GM12878 (cell line): Measurements from ENCODE around the gene TBCE. TPM values are rescaled to one million over a fixed set of nuclear protein-coding genes. Genes with fewer than 3 reads are reported as not detected.
"Not testable (repeated sequence)": the region's sequence is repeated elsewhere in the genome, so short reads cannot be mapped to it uniquely, and the experiment has no call there.

Experiments
- ATAC-seq: fragments of 200-7000 bp; cut with Tn5 transposase; 3 replicates; pipeline ENCODE4 v1.9.1; 2020; ENCODE audit warnings: mild to moderate bottlenecking, moderate library complexity
- BruUV-seq: library from RNA; stranded (reverse); fragments of 400-500 nt; replicated peaks from 2 replicates; lab custom pipeline; 2021; lab: Mats Ljungman, UMichigan
- CTCF ChIA-PET: fragments of 300-600 bp; sonication (Branson Sonifier 250); formaldehyde crosslinking; extraction: SDS; loops from one replicate; lab custom pipeline; 2021; ENCODE audit warnings: inconsistent platforms; lab: Yijun Ruan, JAX
- POLR2A ChIA-PET: fragments of 350-600 bp; formaldehyde crosslinking; extraction: SDS; loops from one replicate; lab custom pipeline; 2021; ENCODE audit warnings: inconsistent platforms; lab: Charles Lee
- RAD21 ChIA-PET: fragments of 300-600 bp; sonication (Branson Sonifier 250); formaldehyde crosslinking; loops from one replicate; lab custom pipeline; 2023; ENCODE audit warnings: antibody characterized with exemption; ENCODE audit not compliant: unreplicated experiment; lab: Charles Lee
- SMC1A ChIA-PET: fragments of 300-600 bp; sonication (Branson Sonifier 250); formaldehyde crosslinking; loops from one replicate; lab custom pipeline; 2023; ENCODE audit not compliant: unreplicated experiment, uncharacterized antibody; lab: Charles Lee
- DNase-seq: peaks from one replicate; pipeline ENCODE4 v3.0.0-alpha.2; 2011; ENCODE audit warnings: low read depth, low spot score
- FAIRE-seq: peaks from 3 replicates; lab custom pipeline; 2011; peaks lifted over from hg19 to GRCh38; lab: Jason Lieb, UNC
- H2AFZ ChIP-seq: 2 replicates; pipeline ENCODE4 v1.6.0; 2011; ENCODE audit warnings: low read depth, low read length, control low read depth; ENCODE audit not compliant: control insufficient read depth
- H3K27ac ChIP-seq: 2 replicates; pipeline ENCODE4 v1.5.1; 2011; ENCODE audit warnings: control low read depth; ENCODE audit not compliant: control insufficient read depth, insufficient read depth
- H3K27me3 ChIP-seq, 2 experiments: replicated peaks in 1 of 2; 2 replicates each; pipeline versions ENCODE4 v1.6.0 to v1.6.1; 2011; ENCODE audit warnings: low read length in 1 of 2; ENCODE audit not compliant: control insufficient read depth in 2 of 2, insufficient read depth in 2 of 2
- H3K36me3 ChIP-seq, 2 experiments: 2 replicates each; pipeline ENCODE4 v1.5.1; 2011; ENCODE audit warnings: low read length in 1 of 2; ENCODE audit not compliant: control insufficient read depth in 2 of 2, insufficient read depth in 2 of 2
- H3K4me1 ChIP-seq: 2 replicates; pipeline ENCODE4 v1.6.1; 2011; ENCODE audit warnings: mild to moderate bottlenecking, low read length, moderate library complexity, mixed read lengths; ENCODE audit not compliant: control insufficient read depth, insufficient read depth
- H3K4me2 ChIP-seq: 2 replicates; pipeline ENCODE4 v1.6.0; 2011; ENCODE audit warnings: control low read depth; ENCODE audit not compliant: control insufficient read depth, insufficient read depth
- H3K4me3 ChIP-seq: fragments of 200-600 bp; sonication (generic); 2 replicates; pipeline ENCODE4 v1.5.1; 2016
- H3K79me2 ChIP-seq: 2 replicates; pipeline ENCODE4 v1.6.0; 2011; ENCODE audit warnings: low read length; ENCODE audit not compliant: control insufficient read depth, insufficient read depth
- H3K9ac ChIP-seq: 2 replicates; pipeline ENCODE4 v1.8.0; 2011; ENCODE audit warnings: low read length, control low read depth, mixed read lengths; ENCODE audit not compliant: control insufficient read depth, insufficient read depth
- H3K9me3 ChIP-seq: replicated peaks from 3 replicates; pipeline ENCODE4 v1.5.1; 2011; ENCODE audit warnings: mild to moderate bottlenecking, low read length; ENCODE audit not compliant: control insufficient read depth, insufficient read depth
- H4K20me1 ChIP-seq: 2 replicates; pipeline ENCODE4 v1.6.0; 2011; ENCODE audit not compliant: control insufficient read depth, insufficient read depth
- CHD4 ChIP-seq: fragments of 200-600 bp; sonication (generic); IDR thresholded peaks from 2 replicates; pipeline ENCODE4 v1.6.1; 2016; ENCODE audit warnings: mild to moderate bottlenecking
- EED ChIP-seq: sonication (generic); IDR thresholded peaks from 2 replicates; pipeline ENCODE4 v1.6.1; 2016; ENCODE audit warnings: antibody characterized with exemption, low read depth
- GABPA ChIP-seq: IDR thresholded peaks from 2 replicates; pipeline ENCODE4 v1.6.1; 2014; ENCODE audit warnings: antibody characterized with exemption, low read depth, mild to moderate bottlenecking, inconsistent platforms
- TAF1 ChIP-seq: IDR thresholded peaks from 2 replicates; pipeline ENCODE4 v1.6.1; 2011; ENCODE audit warnings: mild to moderate bottlenecking, low read depth, low read length, borderline replicate concordance
- WRNIP1 ChIP-seq: IDR thresholded peaks from 2 replicates; pipeline ENCODE4 v1.6.1; 2011; ENCODE audit warnings: low read depth, low read length, improper control_type of control experiment, borderline replicate concordance
- YY1 ChIP-seq: IDR thresholded peaks from 2 replicates; pipeline ENCODE4 v1.6.1; 2011; ENCODE audit warnings: low read depth, mild to moderate bottlenecking, low read length
- WGBS: methylation state at CpG from one replicate; pipeline ENCODE4 v1.1.6; 2016; ENCODE audit warnings: low lambda C conversion rate; ENCODE audit not compliant: insufficient replicate concordance, insufficient coverage; ENCODE audit errors: missing lambda C conversion rate; 5-methylcytosine and 5-hydroxymethylcytosine counted together
- in situ Hi-C: fragments of 300-500 bp; cut with MboI; formaldehyde crosslinking; loops from 9 replicates; pipeline ENCODE4 v1.14.3; 2018; ENCODE audit warnings: mixed read lengths
- intact Hi-C: fragments of 100-400 bp; cut with micrococcal nuclease; formaldehyde crosslinking; loops from one replicate; pipeline ENCODE4 v1.14.2; 2022; ENCODE audit not compliant: unreplicated experiment
- polyA plus RNA-seq, 11 experiments: library from polyadenylated mRNA; depleted of rRNA in 4 of 11; unstranded in 6 of 11; stranded (reverse) in 5 of 11; fragments of >200 nt; fragmentation: Nextera tagmentation in 4 of 11; fragmentation: Illumina TruSeq in 1 of 11; extraction: Ambion mirVana in 4 of 11; extraction: Trizol in 1 of 11; gene quantifications; 1 replicate in 1 of 11; 2 replicates in 10 of 11; pipeline versions ENCODE4 v1.2.1 to v1.2.3, GENCODE V29; 2011 to 2016; ENCODE audit warnings: inconsistent platforms in 2 of 11, missing spikeins in 2 of 11, low read depth in 1 of 11
- total RNA-seq, 4 experiments: library from RNA; depleted of rRNA in 3 of 4; stranded (reverse); fragments of >200 nt in 3 of 4; fragmentation: Illumina TruSeq in 1 of 4; extraction: Trizol in 1 of 4; gene quantifications; 2 replicates each; pipeline versions ENCODE4 v1.2.1 to v1.2.3, GENCODE V29; 2013 to 2021
- TF ChIP-seq, protein P1 (sequence below): IDR thresholded peaks from 2 replicates; pipeline ENCODE4 v1.6.1; 2011; ENCODE audit warnings: mild to moderate bottlenecking, low read depth, low read length, moderate library complexity; ENCODE audit not compliant: insufficient replicate concordance

The TBCE gene
- total and polyA plus RNA-seq, 10 of the 15 experiments (the other 5 are each of a cell fraction or from before 2014, with no cell fraction given) = 22.7 to 48.7 (median 29.2) TPM

DNA sequence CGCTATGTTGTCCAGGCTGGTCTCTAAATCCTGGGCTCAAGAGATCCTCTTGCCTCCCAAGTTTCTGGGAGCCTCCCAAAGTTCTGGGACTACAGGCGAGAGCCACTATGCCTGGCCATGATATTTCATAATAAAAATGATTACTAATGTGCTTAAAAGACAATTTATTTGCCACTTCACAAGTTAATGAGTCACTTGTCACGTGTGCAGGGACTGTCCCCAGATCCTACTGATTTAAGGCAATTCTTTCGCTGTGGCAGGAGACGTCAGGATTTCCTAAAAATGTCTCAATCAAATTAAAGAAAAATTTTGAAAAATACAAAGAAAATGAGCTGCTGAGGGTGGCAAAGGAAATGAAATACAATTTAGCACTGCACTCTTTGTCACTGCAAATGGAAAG lies 93.5 kb downstream of the TBCE start:
- Histone ChIP-seq H3K36me3 (peaks cover 0 to 3% of the 10 kb centered on the region in 2 experiments; a peak in 1 of 4 replicates), H3K4me1 (no peaks in the 10 kb centered on the region), H3K9me3 (no peaks in the 10 kb centered on the region), H3K4me2 (no peak overlapping the region), H3K27me3 (no peaks in the 10 kb centered on the region), H3K9ac (no peak overlapping the region), H4K20me1 (no peaks in the 10 kb centered on the region), H3K79me2 (no peaks in the 10 kb centered on the region), H2AFZ (no peak overlapping the region), H3K4me3 (no peak overlapping the region), H3K27ac (no peak overlapping the region)
- SMC1A ChIA-PET = no interaction called here
- DNase-seq (no peak), FAIRE-seq (no peak), ATAC-seq (no peak)
- intact Hi-C loops = no loop called here
- CTCF ChIA-PET = interaction anchor here (0.6 to 1.1 kb wide), 2 partner anchors 11 to 341 kb away, joined by 3 read pairs; no protein-coding TSS in a partner anchor
- RAD21 ChIA-PET = no interaction called here
- POLR2A ChIA-PET = no interaction called here
- in situ Hi-C loops = no loop called here
- WGBS = 85% methylated on average over 5 of the region's 5 CpGs
- TF ChIP-seq EED = no peak
- BruUV-seq = no TSS peak

DNA sequence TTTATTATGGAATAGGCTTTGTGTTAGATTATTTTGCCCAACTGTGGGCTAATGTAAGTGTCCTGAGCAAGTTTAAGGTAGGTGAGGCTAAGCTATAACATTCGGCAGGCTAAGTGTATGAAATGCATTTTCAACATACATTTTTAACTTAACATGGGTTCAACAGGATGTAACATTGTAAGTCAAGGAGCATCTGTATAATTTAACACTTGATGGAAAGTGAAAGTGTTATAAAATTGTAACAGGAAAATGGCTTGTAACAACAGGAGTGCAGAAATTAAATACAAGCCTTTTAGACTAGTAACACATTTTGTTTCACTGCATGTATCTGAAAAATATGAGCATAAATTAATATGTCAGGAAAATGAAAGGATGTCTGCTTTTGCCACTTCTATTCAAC lies 94.7 kb downstream of the TBCE start:
- no peak overlapping the region for H3K4me3 ChIP-seq
- no peak for DNase-seq
- 100% methylated on average over 1 of the region's 1 CpG for WGBS
- H3K27ac ChIP-seq = peak overlapping the region; percentile 33; the same call in 1 of the 2 replicates
- H3K4me1 ChIP-seq = no peaks in the 10 kb centered on the region
- H2AFZ ChIP-seq = peak overlapping the region; percentile 45; the same call in 1 of the 2 replicates
- ChIA-PET CTCF (interaction anchor here (0.6 kb wide), 1 partner anchor 46 kb away, joined by 4 read pairs; no protein-coding TSS in a partner anchor), SMC1A (no interaction called here), POLR2A (no interaction called here)
- peaks cover 0 to 3% of the 10 kb centered on the region in 2 experiments; a peak in 1 of 4 replicates for H3K36me3 ChIP-seq
- no peaks in the 10 kb centered on the region for H3K79me2 ChIP-seq
- in situ Hi-C loops = no loop called here
- no peaks in the 10 kb centered on the region for H4K20me1 ChIP-seq
- no TSS peak for BruUV-seq
- intact Hi-C loops = no loop called here
- peak; percentile 44 for FAIRE-seq
- no peak for TF ChIP-seq CHD4
- TF ChIP-seq YY1 = no peak
- TF ChIP-seq WRNIP1 = no peak
- TF ChIP-seq GABPA = no peak
- no peak for TF ChIP-seq TAF1
- TF ChIP-seq, protein P1, sequence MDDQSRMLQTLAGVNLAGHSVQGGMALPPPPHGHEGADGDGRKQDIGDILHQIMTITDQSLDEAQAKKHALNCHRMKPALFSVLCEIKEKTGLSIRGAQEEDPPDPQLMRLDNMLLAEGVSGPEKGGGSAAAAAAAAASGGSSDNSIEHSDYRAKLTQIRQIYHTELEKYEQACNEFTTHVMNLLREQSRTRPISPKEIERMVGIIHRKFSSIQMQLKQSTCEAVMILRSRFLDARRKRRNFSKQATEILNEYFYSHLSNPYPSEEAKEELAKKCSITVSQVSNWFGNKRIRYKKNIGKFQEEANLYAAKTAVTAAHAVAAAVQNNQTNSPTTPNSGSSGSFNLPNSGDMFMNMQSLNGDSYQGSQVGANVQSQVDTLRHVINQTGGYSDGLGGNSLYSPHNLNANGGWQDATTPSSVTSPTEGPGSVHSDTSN = no peak
- TF ChIP-seq, all 136 proteins: peak for 0
- Histone ChIP-seq H3K27me3 (no peaks in the 10 kb centered on the region), H3K9ac (no peak overlapping the region), H3K4me2 (peak overlapping the region; percentile 25; the same call in 1 of the 2 replicates), H3K9me3 (no peaks in the 10 kb centered on the region)
- RAD21 ChIA-PET = no interaction called here
- no peak; the same call in 1 of the 3 replicates for ATAC-seq

DNA sequence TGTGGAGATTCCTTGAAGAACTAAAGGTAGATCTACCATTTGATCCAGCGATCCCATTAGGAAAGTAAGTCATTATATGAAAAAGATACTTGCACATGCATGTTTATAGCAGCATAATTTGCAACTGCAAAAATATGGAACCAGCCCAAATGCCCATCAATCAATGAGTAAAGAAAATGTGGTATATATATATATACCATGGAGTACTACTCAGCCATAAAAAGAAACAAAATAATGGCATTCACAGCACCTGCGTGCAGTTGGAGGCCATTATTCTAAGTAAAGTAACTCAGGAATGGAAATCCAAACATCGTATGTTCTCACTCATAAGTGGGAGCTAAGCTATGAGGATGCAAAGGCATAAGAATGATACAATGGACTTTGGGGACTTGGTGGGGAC lies 95.6 kb downstream of the TBCE start:
- intact Hi-C loops, H3K79me2 ChIP-seq, H3K36me3 ChIP-seq, H3K9me3 ChIP-seq, ATAC-seq, H3K4me1 ChIP-seq, H3K27ac ChIP-seq, in situ Hi-C loops, H2AFZ ChIP-seq, DNase-seq, H3K4me2 ChIP-seq, H3K27me3 ChIP-seq, H3K4me3 ChIP-seq, FAIRE-seq, BruUV-seq, CTCF ChIA-PET, H3K9ac ChIP-seq, H4K20me1 ChIP-seq: not testable (repeated sequence)
- ChIA-PET SMC1A (interaction anchor here (0.6 kb wide), 1 partner anchor 11 kb away, joined by 4 read pairs; no protein-coding TSS in a partner anchor), RAD21 (interaction anchor here (0.6 to 0.7 kb wide), 2 partner anchors 266 to 430 kb away, joined by 3 to 4 read pairs; no protein-coding TSS in a partner anchor), POLR2A (interaction anchor here (0.7 kb wide), 1 partner anchor 199 kb away, joined by 6 read pairs; no protein-coding TSS in a partner anchor)
- WGBS = 99% methylated on average over 3 of the region's 3 CpGs
